Ishikawa (cell line): ENCODE data around the gene NDOR1.

ENCODE experiments used
- EP300 ChIP-seq: IDR thresholded peaks from 2 replicates; pipeline ENCODE4 v1.6.1; 2012; ENCODE audit warnings: borderline replicate concordance
- NFIC ChIP-seq: IDR thresholded peaks from 2 replicates; pipeline ENCODE4 v1.6.1; 2012
- RAD21 ChIP-seq: IDR thresholded peaks from 2 replicates; pipeline ENCODE4 v1.6.1; 2012; ENCODE audit warnings: low read depth
- REST ChIP-seq: IDR thresholded peaks from 2 replicates; pipeline ENCODE4 v1.6.1; 2012; ENCODE audit warnings: low read depth, mild to moderate bottlenecking
- TCF12 ChIP-seq: IDR thresholded peaks from 2 replicates; pipeline ENCODE4 v1.6.1; 2012; ENCODE audit warnings: low read depth
- TEAD4 ChIP-seq: IDR thresholded peaks from 2 replicates; pipeline ENCODE4 v1.6.1; 2012
- USF1 ChIP-seq: IDR thresholded peaks from 2 replicates; pipeline ENCODE4 v1.6.1; 2012
- YY1 ChIP-seq: IDR thresholded peaks from 2 replicates; pipeline ENCODE4 v1.6.1; 2012; ENCODE audit warnings: low read depth
- TF ChIP-seq, protein P1 (sequence below): IDR thresholded peaks from 2 replicates; pipeline ENCODE4 v1.6.1; 2012

- TF ChIP-seq USF1 (no peak), RAD21 (no peak), TCF12 (no peak), REST (no peak), YY1 (no peak), EP300 (no peak), TEAD4 (no peak), NFIC (no peak)
- TF ChIP-seq, protein P1, sequence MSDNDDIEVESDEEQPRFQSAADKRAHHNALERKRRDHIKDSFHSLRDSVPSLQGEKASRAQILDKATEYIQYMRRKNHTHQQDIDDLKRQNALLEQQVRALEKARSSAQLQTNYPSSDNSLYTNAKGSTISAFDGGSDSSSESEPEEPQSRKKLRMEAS = no peak
Measured at GRCh38 chr9:137202966-137203365, 2.5 kb upstream of the NDOR1 start.
